Suprapubic skin (tissue), 3 donors: ENCODE measurements around the gene DNAH17.

Experiments
- CTCF ChIP-seq, 2 donors: fragments of 200-600 bp in 1 of 2; fragments of 450-650 bp in 1 of 2; sonication (generic) in 1 of 2; IDR thresholded peaks; one replicate each; pipeline ENCODE4 v1.5.1; 2016 to 2019; ENCODE audit warnings: antibody characterized with exemption in 2 of 2, mild to moderate bottlenecking in 1 of 2, moderate library complexity in 1 of 2
- POLR2A ChIP-seq, 2 donors: fragments of 450-650 bp; IDR thresholded peaks; one replicate each; pipeline ENCODE4 v1.6.1; 2017; ENCODE audit warnings: antibody characterized with exemption in 2 of 2, mild to moderate bottlenecking in 2 of 2, moderate library complexity in 2 of 2

DNA sequence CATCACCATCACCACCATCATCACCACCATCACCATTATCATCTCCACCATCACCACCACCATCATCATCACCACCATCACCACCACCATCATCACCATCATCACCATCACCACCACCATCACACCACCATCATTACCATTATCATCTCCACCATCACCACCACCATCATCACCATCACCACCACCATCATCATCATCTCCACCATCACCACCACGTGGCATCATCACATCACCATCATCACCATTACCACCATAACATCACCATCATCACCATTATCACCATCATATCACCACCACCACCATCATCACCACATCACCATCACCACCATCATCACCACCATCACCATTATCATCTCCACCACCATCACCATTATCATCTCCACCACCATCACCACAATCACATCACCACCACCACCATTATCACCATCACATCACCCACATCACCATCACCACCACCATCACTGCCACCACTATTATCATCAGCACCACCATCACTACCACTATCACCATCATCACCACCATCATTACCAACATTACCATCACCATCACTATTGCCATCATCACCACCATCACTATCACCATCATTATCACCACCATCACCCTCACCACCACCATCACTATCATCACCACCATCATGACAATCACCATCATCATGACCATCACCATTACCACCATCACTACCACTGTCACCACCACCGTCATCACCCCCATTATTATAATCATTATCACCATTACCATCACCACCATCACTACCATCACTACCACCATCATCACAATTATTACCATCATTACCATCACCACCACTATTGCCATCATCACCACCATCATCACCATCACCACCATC is 99.1 kb downstream of the DNAH17 start:
- TF ChIP-seq CTCF (IDR thresholded peaks at IDR 0.05) (no peak), POLR2A (IDR thresholded peaks at IDR 0.05) (no peak)
